OCI-LY3 (cell line): ENCODE results near the gene SPATA22.

Experiments
- CTCF ChIP-seq: fragments of 200-600, 300-600 bp; sonication (generic); IDR thresholded peaks from 2 replicates; pipeline ENCODE4 v1.5.1; 2014; ENCODE audit warnings: antibody characterized with exemption, low read length, low read depth
- EZH2phosphoT487 ChIP-seq: fragments of 200-600 bp; shearing (Covaris generic); IDR thresholded peaks from 2 replicates; pipeline ENCODE4 v1.6.1; 2018; ENCODE audit warnings: antibody characterized with exemption, mixed run types, low read depth

GRCh38 chr17:3475251-3475685 is 3.6 kb upstream of the SPATA22 start:
- TF ChIP-seq CTCF (no peak), EZH2phosphoT487 (no peak)
